GDM1 (cell line): Measurements from ENCODE around the gene RERE.

ENCODE experiments used
- DNase-seq: peaks from one replicate; lab custom pipeline; 2025; lab: John Stamatoyannopoulos, UW

The RERE gene

DNA sequence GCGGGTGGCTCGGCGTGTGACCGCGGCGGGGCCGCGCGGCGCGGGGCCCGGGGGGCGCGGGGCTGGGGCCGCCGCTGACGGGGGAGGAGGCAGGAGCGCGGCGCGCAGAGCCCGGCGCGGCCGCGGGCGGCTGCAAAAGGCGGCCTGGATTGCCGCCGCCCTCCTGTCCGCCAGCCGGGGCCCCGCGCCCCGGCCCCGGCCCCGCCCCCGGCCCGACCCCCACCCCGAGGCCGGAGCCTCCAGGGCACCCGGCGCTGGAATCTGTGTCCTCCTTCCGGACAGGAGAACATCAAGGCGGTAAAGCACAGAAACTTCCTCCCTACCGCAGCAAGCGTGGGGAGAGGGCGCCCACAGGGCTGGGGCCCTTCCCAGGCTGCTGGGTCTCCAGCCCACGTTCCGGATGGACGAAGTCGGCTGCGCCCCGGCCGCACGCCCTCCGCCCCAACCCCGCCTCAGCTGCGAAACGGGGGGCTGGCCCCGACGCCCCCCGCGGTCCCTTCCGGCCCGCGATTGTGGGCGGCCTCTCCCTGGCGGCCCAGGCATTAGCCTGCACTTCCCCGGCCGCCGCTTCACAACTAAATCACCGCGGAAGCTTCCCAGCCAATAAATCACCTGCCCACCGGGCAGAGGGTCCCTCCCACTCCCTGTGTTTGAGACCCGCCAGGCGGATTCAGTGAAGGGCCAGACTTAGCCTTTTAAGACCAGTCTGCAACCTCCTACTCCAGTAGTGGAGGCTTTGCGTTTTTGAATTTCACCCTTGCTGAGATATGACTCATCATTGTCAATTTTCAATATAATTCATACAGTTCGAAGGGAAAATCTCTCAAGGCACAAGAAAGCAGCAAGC lies 393.5 kb downstream of the RERE start:
- no peak for DNase-seq

DNA sequence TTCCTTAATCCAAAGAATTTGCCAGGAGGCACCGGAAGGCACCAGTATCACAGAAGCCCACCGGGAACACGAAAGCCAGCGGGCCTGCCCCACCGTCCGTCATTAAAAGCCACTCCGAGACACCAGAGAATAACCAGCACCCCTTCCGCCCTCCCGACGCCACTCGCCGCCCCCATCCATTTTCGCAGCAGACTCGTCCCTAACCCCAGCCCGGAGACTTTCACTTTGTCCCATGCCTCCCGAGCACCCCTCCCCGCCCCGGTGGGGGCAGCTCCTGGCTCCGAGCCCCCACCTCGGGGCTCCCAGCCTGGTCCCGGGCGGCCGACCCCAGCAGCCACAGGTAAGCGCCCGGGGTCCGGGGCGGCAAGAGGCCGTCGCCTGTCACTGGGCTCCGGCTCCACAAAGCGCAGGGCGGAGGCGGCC lies 394.2 kb downstream of the RERE start:
- no peak for DNase-seq

DNA sequence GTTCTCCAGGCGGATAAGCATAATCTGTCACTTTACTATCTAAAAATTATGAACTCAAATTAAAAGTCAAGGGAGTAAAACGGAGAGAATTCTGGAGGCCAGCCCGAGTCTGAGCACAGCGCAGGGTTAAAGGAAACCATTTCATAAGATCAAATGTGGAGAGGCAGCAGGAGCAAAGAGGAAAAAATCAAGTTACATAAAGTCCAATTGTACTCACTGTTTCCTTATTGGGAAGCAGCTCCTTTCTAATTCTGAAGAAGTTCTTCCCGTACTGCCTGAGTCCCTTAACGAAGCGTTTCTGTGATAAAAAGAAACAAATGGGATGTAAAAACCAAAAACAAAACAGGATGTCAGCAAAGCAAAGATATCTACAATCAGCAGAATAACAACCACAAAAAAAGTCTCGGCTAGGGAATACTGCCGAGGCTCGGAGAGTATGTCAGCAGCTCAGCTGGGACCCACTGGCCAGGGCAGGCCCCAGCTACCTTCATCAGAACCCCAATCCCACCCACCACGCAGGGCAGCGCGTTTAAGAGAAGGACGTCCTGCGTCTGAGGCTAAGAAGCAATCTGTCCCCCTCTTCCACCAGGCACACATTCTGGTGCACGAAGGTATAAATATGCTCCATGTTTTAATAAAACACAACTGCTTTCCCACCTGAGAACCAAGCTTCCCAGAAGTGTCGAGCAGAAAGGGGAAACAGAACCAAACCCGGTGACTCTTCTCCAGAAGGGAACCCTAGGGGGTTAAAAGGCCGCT lies 394.8 kb downstream of the RERE start:
- no peak for DNase-seq

DNA sequence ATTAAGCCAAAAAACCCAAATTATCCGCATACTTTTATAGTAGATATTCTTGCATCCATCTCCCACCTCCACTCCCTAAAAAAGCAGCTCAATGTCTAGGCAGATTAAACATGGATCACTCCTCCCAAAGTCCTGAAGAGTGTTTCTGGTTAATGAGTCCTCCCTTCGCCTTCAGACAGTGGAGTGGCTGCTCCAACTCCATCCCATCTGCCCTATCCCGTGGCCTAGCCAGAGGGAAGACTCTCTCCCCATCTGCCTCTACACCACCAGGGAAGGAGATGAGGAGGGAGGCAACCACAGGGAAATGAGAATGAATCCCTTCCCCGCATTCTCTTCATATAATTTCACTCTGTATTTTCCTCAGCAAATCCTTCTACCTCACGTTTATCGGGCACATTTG lies 395.7 kb downstream of the RERE start:
- DNase-seq, result no peak

DNA sequence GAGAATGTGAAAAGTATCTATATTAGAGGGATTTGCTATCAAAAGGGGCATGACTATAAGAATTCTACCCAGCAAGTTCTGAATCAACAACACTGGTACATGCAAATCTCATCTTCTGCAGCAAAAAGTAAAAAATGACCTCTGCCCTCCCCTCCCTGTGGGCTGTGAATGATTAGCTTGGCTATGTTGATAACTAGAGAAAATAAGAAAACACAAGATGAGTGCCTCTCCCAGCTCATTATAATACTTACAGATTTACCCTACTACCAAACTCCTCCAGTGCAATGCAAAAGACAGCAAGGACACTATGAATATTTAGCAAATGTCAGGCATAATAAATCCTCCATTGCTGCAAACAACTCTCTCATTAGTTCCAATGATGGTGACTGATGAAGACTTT lies 397.1 kb downstream of the RERE start:
- DNase-seq, result no peak

DNA sequence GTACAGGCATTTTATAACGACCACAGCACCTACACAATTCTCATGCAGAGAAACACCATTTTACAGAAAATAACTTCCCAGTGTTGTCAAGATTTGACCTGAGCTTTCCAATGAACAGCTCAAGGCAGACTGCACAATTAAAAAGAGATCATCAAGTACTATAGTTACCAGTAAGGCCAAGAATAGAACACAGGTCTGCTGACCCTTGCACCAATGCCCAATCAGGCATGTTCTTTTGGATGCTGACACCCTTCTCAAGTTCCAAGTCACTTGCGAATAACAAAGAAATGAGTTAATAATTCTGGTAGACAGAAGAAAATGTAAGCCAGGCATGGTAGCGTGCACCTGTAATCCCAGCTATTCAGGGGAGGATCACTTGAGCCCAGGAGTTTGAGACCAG lies 397.6 kb downstream of the RERE start:
- DNase-seq, result no peak

DNA sequence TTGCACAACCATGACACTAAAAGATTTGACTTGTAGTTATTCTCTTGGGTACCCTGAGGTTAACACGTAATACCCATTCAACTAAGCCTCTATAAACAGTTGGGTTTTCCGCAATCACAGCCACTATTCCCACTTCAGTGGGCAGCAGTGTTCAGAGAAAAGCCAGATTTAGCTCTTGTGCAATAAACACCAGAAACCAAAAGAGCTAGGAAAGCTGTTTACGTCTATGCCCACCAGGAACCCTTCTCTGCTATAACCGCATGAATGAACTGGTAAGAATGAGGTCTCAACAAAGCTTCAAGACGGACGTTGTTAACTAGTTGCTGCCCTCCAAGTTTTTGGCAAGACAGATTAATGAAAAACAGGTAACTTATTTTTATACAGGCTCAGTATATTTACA lies 398.3 kb downstream of the RERE start:
- DNase-seq, result no peak

DNA sequence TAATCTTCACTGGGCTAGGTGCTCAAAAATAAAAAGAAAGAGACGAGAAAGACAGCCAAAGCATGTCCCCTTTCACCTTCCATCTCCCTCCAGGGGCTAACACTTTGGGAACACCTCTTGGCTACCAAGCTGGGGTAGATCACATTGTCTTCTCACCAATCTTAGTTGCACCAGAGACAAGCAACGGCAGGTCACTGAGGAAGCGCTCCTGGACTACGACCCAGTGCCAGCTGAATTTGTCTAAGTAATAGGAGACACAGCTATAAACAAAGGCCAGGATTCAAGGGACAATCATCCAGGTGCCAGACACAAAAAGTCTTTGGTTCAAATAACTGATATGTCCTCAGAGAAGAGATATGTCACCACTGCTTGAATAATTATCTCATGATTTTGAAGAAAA lies 399.1 kb downstream of the RERE start:
- DNase-seq, result no peak

DNA sequence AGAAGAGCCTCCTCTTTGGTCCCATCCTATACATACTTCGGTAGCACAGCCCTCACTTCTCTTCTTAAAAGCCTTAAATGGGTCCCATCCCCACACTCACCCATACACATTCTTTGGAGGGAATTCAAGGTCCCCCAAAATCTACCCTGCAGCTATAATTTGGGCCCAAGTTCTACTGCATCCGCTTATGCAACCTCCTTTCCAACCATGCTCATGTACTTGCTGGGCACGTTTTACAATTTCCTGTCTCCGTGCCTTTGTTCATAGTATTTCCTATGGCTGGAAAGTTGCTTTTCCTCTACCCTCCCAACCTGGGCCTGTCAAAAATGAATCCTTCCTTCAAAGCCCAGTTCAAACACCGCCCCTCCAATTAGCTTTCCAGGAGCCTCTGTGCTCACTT lies 399.8 kb downstream of the RERE start:
- no peak for DNase-seq

DNA sequence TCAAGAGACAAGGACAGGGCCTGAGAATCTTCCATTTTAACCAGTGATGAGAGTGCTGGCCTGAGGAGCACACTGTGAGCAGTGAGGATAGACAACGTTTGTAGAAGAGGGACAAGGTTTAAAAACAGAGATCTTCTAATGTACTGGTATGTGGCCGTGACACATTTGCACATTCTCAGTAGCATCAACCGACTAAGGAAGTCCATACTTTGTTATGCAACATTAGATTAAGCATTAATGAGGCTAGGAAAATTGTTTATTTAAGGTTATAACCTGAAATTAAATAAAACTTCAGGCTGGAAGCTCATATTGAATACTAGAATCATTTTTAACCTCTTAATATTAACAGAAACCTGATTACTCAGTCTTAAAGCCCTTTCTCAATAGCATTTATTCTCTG lies 400.6 kb downstream of the RERE start:
- no peak for DNase-seq

DNA sequence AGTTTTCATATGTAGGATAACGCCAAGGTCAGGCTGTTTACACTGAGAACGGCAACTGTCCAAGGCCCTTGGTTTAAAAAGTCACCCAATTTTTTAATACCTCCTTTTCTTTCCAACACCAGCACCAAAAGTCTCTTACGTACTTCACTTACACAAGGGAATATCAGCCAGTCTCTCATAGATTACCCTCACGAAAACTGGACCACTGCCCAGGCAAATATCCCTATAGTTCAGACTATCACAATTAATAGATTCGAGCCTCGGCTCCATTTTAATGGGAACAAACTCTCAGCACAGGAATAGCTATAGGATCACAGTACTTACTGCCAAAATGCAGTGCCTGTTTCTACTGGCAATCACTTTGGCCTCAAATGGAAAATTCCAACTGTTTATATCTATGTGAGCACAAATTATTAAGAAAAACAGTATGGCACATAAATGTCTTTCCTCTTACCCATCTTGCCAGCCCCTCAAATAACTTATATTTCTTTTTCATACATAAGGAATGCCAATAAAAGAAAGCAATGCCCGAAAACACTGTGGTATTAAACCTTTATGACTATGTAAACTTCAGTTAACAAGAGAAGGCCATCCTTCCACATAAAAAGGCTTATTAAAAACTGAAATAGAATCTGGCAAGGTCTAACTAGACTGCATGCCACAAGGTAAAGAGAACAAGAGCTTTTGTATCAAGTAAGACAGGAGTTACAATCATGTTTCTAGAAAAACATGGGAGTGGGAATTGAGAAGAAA lies 401.7 kb downstream of the RERE start:
- DNase-seq, result no peak

DNA sequence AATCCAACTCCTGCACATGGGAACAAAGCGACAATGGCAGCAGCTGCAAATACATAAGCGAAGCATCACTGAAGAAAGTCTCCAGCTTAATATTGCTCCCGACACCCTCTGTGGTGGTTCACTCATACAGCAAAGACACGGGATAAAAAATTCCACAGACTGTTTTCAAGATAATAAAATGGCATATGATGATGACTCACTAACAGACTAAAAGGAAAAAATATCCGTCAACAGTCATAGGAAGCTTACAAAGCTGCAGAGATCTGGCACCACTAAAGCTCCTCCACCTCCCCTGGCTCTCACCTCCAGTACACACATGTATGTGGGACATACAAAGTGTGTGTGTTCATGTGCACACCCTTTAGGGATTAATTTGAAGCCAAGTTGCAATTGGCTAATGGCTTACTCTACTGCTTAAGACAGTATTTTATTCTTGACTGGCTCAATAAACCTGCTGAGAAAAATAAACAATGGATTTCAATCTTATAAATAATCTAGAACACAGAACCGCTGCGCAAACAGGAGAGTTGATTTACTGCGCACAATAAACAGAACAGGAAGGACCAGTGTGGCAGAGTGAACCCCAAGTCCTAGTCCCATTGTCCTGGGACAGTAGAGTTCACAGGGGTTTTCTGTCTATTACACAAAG lies 405.1 kb downstream of the RERE start:
- no peak for DNase-seq

DNA sequence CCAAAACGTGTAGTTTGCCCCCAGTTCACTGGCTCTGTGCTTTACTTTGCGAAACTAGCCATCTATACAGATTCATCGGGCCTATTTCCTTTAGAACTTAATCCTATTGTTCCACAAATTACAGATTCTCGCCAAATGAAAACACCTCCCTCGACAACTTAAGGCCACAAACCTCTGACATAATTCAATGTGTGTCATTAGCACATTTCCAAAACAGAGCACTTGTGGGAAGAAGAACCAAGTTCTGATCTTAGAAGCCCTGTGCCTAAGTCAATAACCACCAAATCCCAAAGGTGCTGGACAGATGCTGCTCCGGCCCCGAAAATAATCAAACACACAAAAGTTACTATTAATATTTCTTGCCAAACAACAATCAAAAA lies 405.6 kb downstream of the RERE start:
- no peak for DNase-seq

DNA sequence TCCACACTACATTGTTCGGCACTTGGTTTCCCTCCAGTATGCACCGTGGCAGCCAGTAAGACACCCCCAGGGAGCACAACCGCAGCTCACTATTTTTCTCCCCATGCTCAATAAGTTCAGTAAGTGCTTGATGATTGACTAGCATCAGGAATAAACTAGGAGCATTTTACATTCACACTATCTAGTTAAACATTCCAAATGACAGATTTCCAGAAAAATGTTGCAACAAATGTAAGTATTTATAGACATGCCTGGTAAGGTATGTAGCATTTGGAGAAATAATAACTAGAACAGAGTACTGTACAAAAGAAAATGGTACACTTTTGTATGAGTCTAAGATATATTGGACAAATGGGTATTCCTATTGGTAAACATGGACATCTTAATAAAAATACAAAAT lies 406.6 kb downstream of the RERE start:
- DNase-seq, result no peak

DNA sequence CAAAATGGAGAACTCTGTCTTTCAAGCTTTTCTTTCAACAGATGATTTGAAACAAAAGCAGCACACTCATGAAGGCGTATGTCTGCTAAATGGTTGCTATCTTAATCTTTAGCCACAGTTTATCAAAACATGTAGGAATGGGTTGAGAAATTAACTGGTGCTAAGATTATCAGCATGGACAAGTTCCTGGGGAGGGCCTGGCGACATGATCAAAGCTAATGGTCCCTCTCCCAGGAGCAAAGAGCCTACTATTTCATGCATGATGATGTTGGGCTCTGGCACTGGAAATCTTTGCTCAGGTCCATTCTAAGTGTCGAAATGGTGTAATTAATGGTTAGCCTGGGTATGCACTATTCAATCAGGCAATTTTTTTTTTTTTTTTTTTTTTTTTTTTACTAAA lies 407.8 kb downstream of the RERE start:
- DNase-seq, result no peak

DNA sequence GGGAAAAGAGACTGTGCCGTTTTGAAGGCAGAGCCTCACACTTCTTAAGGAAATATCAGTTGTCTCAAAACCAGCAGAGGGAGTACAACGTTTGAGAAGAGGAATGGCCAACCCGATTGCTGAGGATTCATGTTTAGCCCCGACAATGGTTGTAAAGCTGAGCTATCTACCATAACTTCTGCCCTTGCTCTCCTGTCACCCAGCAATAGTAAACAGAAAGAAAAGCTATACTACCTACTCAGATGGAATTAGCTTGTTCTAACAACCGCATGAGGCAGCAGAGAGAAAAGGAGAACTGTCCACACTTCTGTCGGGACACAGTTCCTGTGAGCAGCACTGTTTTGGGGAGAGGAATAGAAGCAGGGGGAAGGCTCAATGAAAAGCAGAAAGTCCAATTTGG lies 408.3 kb downstream of the RERE start:
- peak; percentile 26 for DNase-seq

DNA sequence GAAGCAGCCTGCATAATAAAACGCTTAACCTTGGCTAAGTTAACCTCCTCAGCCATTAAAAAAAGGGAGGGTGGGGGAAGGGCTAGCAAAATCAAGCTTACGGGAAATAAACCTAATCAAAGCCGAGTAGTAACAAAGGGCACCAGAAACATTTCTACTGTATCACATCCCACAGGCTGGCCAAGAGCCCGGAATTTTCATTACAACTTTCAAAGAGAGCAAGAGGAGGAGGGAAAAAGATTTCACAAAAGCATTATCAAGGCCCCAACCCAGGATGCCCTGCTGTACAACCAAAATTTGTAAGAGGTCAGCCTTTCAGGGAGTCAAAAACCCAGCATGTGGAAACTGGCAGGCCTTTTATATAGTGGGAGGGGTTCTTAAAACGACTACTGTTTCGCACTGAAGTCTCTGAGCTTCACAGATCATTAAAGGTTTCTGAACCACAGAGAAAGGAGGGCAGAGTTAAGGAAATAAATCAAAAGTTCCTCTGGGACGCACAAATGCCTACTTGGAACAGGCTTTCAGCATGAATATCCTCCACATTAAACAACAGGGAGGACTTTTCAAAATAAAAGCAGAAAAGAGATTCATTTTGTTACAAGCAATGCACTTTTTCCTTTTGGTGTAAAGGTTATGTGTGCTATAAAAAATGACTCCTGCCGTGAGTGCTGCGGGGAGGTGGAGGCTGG lies 409.1 kb downstream of the RERE start:
- no peak for DNase-seq

DNA sequence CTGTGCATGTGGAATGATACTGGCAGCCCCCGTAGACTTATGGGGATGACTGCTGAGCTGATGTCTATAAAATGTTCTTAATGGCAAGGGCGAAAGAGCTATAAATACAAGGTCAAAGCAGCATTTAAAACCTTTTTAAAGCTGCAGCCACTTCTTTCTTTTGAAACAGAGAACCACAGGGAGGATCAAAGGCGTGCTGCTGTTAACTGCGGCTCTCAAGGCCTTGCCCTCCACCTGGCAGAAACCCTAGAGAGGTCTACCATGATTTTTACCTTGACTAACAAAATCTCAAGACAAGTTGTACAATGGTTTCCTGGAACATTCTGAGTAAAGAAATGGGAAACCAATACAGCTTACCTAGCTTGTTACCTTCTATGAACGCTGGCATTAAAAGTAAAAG lies 409.8 kb downstream of the RERE start:
- DNase-seq, result no peak

DNA sequence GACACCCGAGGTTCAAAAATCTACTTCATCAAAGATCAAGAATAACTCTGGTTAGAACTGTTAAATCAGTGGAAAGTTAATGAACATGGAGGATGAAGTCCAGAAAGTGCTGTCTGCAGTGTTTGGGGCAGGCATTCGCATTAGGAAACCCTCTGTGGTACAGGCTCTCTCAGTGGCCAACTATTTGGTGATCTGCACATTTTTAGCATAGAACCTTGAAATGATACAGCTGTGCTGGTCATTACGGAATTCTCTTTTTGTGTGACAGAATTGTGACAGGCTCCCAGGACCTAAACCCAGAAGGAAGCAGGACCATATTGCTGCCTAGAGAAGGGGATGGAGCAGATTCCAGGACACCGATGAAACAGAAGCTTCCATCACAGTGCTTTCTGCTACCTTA lies 410.5 kb downstream of the RERE start:
- no peak for DNase-seq

DNA sequence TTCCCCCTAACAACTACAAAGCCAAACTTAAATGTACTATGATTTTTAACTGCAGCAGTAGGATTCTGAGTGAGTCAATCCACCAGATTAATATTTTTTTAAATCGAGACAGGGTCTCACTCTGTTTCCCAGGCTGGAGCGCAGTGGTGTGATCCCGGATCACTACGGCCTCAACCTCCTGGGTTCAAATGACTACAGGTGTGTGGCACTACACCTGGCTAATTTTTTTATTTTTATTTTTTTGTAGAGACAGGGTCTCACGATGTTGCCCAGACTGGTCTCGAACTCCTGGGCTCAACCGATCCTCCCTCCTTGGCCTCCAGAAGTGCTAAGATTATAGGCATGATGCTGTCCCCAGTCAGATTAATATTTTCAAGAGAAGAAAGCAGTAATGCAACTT lies 411.4 kb downstream of the RERE start:
- DNase-seq, result no peak

DNA sequence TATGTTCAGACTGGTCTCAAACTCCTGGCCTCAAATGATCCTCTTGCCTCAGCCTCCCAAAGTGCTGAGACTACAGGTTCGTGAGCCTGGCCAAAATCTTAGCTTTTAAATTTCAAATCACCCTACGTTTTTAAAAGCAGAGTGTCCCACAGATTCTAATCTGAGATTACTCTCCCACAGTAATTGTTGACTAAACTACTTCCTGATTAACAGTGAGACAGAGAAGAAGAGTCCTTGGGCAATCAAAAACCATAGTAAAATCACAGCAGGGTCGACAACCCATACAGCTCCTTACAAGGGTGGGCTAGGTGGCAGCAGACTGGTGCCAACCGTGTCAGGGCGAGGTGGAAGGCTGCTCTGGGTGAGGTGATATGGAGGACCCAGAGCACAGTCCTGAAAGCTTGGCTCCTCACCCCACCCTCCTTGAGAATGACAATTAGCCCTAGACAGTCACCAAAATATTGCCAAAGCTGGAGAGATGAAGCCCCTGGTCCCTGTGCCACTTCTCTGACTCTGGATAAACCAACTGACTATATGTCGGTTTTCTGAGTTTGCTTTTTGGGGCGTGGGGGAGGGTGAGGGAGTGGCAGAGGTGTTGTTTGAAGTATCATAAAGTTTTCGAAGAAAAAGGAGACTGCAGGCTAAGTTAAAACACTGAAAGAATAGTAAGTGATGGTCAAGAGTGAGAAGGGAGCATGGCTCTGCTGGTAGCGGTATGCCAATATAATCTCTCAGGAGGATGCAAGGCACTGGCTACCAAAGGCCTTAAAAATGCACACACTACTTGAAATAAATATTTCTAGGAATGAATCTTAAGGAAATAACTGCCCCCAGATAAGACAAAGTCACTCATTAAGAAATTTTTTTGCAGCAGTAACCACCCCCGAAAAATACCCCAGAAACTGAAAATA lies 412.7 kb downstream of the RERE start:
- no peak for DNase-seq
